Astrocyte of the hippocampus (primary cell): Measurements from ENCODE around the gene OR5A1.

Experiments used
- DNase-seq: peaks from one replicate; pipeline ENCODE4 v3.0.0; 2011; ENCODE audit warnings: low read depth, low spot score

Gene OR5A1

GRCh38 chr11:59479906-59480305, 43.6 kb downstream of the OR5A1 start:
- DNase-seq = no peak

- no peak for DNase-seq
These were observed 44.1 kb downstream of the OR5A1 start for GRCh38 chr11:59480359-59480758.
